ENCODE measurements around the gene GDNF. TPM values are rescaled to one million over a fixed set of nuclear protein-coding genes. Genes with fewer than 3 reads are reported as not detected.

Gene GDNF
- total RNA-seq, 1 experiment from 2014 or later, result 14.7 TPM

GRCh38 chr5:37846786-37847310 lies 7.0 kb upstream of the GDNF start:
- Histone ChIP-seq H3K9me3 (ENCODE audit: low read depth, low read length, poor library complexity, severe bottlenecking) (no peaks in the 10 kb centered on the region), H3K4me1 (ENCODE audit: insufficient read depth, low read length, poor library complexity, severe bottlenecking) (peaks cover 11% of the 10 kb centered on the region), H3K4me3 (ENCODE audit: low read depth, low read length, poor library complexity, severe bottlenecking) (no peak overlapping the region), H3K27me3 (replicated peaks; ENCODE audit: insufficient read depth, low read depth, low read length, poor library complexity) (no peaks in the 10 kb centered on the region), H3K36me3 (ENCODE audit: insufficient read depth, low read length, poor library complexity, severe bottlenecking) (no peaks in the 10 kb centered on the region), H3K27ac (ENCODE audit: low read depth, low read length, poor library complexity, severe bottlenecking) (no peak overlapping the region)
- DNase-seq (ENCODE audit: low spot score), result no peak
- CTCF ChIA-PET, result no interaction called here
- POLR2A ChIA-PET (ENCODE audit: low non-redundant PET), result interaction anchor here (0.6 kb wide), 1 partner anchor 240 kb away, joined by 5 read pairs; no protein-coding TSS in a partner anchor
- intact Hi-C loops (cut with micrococcal nuclease; ENCODE audit: unreplicated experiment), result no loop called here
- no TSS peak for BruUV-seq (replicated peaks)
- no peak for TF ChIP-seq EZH2 (IDR thresholded peaks at IDR 0.05; ENCODE audit: borderline replicate concordance, low read depth, low read length, poor library complexity, severe bottlenecking)
- no peak for TF ChIP-seq CTCF (conservative IDR thresholded peaks at IDR 0.05; ENCODE audit: low read depth, low read length)

DNA sequence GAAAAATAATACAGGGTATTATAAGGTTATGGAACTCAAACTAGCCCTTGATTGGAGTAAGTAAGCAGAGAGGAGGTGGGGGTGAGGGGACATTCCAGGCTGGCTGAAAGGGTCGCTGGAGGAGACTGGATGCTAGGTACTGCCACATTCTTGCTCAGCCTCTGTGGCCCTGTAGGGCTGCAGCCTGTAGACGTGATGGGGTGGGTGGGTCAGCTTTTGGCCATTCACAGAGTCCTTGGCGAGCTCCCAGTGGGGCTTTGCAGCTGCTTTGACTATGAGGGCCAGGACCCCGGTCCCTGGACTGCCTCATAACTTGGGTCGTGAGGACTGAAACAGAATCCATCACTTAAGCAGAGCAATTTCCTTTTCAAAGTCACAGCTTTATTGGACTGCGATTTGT lies 4.2 kb upstream of the GDNF start:
- TF ChIP-seq CTCF (conservative IDR thresholded peaks at IDR 0.05; ENCODE audit: low read depth, low read length) (no peak), EZH2 (IDR thresholded peaks at IDR 0.05; ENCODE audit: borderline replicate concordance, low read depth, low read length, poor library complexity, severe bottlenecking) (no peak)
- no peak for DNase-seq (ENCODE audit: low spot score)
- Histone ChIP-seq H3K27ac (ENCODE audit: low read depth, low read length, poor library complexity, severe bottlenecking) (no peak overlapping the region), H3K27me3 (replicated peaks; ENCODE audit: insufficient read depth, low read depth, low read length, poor library complexity) (no peaks in the 10 kb centered on the region), H3K4me1 (ENCODE audit: insufficient read depth, low read length, poor library complexity, severe bottlenecking) (peaks cover 18% of the 10 kb centered on the region), H3K36me3 (ENCODE audit: insufficient read depth, low read length, poor library complexity, severe bottlenecking) (no peaks in the 10 kb centered on the region), H3K9me3 (ENCODE audit: low read depth, low read length, poor library complexity, severe bottlenecking) (no peaks in the 10 kb centered on the region), H3K4me3 (ENCODE audit: low read depth, low read length, poor library complexity, severe bottlenecking) (no peak overlapping the region)
- CTCF ChIA-PET, result no interaction called here
- intact Hi-C loops (cut with micrococcal nuclease; ENCODE audit: unreplicated experiment), result no loop called here
- no TSS peak for BruUV-seq (replicated peaks)
- POLR2A ChIA-PET (ENCODE audit: low non-redundant PET), result no interaction called here

DNA sequence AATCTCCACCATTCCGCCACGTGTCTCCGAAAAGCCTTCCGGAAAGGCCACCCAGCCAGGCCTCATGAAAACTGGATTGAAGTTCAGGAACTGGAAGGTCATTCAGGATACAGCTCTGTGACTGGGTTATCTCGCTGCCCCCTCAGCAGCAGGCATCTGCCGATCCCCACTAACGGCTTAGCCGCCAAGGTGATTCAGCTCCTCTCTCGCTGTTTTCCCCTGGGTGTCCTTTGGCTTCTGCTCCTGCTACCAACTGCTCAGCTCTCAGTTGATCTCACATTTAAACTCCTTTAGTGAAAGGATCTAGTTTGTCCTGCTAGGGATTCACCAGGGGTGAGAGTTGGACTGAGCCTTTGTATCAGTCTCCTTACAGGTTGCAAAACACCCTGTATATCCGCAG lies 2.2 kb upstream of the GDNF start:
- intact Hi-C loops (cut with micrococcal nuclease; ENCODE audit: unreplicated experiment), result no loop called here
- BruUV-seq (replicated peaks), result no TSS peak

More for the DNA sequence above, 2.2 kb upstream of the GDNF start:
- DNase-seq (ENCODE audit: low spot score), result no peak
- Histone ChIP-seq H3K4me3 (ENCODE audit: low read depth, low read length, poor library complexity, severe bottlenecking) (no peak overlapping the region), H3K4me1 (ENCODE audit: insufficient read depth, low read length, poor library complexity, severe bottlenecking) (peaks cover 21% of the 10 kb centered on the region), H3K27me3 (replicated peaks; ENCODE audit: insufficient read depth, low read depth, low read length, poor library complexity) (no peaks in the 10 kb centered on the region), H3K36me3 (ENCODE audit: insufficient read depth, low read length, poor library complexity, severe bottlenecking) (no peaks in the 10 kb centered on the region), H3K27ac (ENCODE audit: low read depth, low read length, poor library complexity, severe bottlenecking) (no peak overlapping the region), H3K9me3 (ENCODE audit: low read depth, low read length, poor library complexity, severe bottlenecking) (no peaks in the 10 kb centered on the region)
- ChIA-PET CTCF (no interaction called here), POLR2A (ENCODE audit: low non-redundant PET) (interaction anchor here (0.6 kb wide), 1 partner anchor 15 kb away, joined by 15 read pairs; no protein-coding TSS in a partner anchor)
- TF ChIP-seq EZH2 (IDR thresholded peaks at IDR 0.05; ENCODE audit: borderline replicate concordance, low read depth, low read length, poor library complexity, severe bottlenecking) (no peak), CTCF (conservative IDR thresholded peaks at IDR 0.05; ENCODE audit: low read depth, low read length) (no peak)

Data from A673 (cell line).